Epithelial cell of esophagus (primary cell): ENCODE measurements around the gene FGGY.
A peak's percentile ranks its signal among the peaks of the same experiment; 100 is the strongest.

Source experiments
- DNase-seq: peaks from one replicate; pipeline ENCODE4 v3.0.0; 2010; ENCODE audit warnings: low read depth
- H3K4me3 ChIP-seq: 2 replicates; pipeline ENCODE4 v1.5.1; 2011; ENCODE audit warnings: mild to moderate bottlenecking, low read length, control low read depth
- TF ChIP-seq, protein P1 (sequence below): IDR thresholded peaks from 2 replicates; pipeline ENCODE4 v1.5.1; 2011; ENCODE audit warnings: low read depth, mild to moderate bottlenecking, low read length, control low read depth, inconsistent platforms; ENCODE audit not compliant: insufficient read depth; ENCODE audit errors: missing control alignments

The FGGY gene

DNA sequence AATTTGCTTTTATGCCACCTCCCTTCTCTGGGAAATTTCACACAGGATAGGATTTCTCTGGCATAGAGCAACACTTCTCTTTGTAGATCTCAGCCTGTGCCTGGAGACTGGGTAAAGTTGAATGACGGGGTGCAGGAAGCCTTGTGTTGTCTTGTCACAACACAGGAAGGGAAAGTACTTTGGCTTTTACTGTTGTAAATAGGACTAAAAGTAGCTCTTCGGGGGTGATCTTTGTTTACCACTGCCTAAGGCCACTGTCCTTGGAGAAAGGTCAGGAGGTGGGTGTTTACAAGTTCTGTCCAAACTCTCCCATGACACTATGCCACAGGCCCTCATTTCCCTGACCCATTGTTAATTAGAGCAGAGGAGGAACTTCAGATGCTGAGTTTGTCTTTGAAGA, 139.7 kb downstream of the FGGY start:
- TF ChIP-seq, protein P1, sequence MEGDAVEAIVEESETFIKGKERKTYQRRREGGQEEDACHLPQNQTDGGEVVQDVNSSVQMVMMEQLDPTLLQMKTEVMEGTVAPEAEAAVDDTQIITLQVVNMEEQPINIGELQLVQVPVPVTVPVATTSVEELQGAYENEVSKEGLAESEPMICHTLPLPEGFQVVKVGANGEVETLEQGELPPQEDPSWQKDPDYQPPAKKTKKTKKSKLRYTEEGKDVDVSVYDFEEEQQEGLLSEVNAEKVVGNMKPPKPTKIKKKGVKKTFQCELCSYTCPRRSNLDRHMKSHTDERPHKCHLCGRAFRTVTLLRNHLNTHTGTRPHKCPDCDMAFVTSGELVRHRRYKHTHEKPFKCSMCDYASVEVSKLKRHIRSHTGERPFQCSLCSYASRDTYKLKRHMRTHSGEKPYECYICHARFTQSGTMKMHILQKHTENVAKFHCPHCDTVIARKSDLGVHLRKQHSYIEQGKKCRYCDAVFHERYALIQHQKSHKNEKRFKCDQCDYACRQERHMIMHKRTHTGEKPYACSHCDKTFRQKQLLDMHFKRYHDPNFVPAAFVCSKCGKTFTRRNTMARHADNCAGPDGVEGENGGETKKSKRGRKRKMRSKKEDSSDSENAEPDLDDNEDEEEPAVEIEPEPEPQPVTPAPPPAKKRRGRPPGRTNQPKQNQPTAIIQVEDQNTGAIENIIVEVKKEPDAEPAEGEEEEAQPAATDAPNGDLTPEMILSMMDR = no peak
- no peak for DNase-seq
- H3K4me3 ChIP-seq = no peak overlapping the region

DNA sequence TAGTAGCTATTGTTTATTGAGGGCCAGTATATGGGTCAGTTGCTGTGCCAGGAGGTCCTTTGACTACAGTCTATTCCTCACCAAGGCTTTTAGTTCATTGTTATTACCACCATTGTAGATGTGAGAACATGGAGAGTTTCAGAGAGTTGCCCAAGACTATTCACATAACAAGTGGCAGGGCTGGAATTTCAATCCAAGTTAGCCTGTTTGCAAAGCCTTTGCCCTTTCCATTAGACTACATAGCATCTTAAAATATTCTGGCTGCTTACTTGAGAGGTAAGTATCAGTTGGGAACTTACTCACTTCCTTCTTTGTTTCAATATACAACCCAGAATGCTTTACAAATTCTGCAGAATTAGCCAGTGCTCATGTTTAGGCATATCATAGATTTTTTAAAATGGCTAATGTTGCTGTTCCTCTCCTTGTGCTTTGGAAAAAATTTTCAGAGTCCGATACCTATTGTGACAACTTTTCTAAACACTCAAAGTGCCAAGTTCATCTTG, 141.2 kb downstream of the FGGY start:
- TF ChIP-seq, protein P1 = no peak
- no peak for DNase-seq
- H3K4me3 ChIP-seq = no peak overlapping the region

DNA sequence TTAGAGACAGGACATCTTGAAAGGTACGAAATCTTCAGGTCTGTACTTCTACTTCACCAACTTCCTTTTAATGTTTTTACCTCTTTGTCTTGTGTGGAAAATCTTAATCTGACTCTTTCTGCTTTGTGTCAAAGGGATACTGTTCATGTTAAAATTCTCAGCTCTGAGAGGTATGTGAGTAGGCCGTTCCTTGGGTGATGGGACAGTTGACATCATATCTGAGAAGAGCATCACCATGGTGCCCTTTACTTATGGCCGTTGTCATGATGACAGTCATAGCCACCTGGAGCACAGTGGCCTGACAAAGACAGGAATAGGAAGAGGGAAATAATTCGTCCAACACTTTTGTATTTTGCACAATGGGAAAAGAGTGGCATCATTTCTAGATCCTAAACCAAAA, 145.6 kb downstream of the FGGY start:
- TF ChIP-seq, protein P1 = no peak
- DNase-seq = no peak
- no peak overlapping the region for H3K4me3 ChIP-seq

DNA sequence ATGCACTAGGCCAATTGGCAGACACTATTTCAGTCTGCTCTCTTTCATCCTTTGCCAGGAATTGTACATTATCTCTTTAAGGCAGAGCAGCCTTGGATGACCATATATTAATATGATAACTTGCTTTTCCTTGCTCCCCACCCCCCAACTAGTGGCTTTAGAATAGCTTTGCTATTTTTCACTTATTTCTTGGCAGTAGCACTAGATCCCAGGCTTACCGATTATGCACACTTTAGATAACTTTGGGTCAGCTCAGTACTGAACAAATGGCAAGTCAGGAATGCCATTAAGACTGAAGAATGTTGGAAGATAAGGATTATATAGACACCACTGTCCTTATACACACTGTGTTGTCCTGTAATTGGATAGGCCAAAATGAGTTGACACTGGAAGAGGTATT, 146.4 kb downstream of the FGGY start:
- no peak overlapping the region for H3K4me3 ChIP-seq
- no peak for DNase-seq
- TF ChIP-seq, protein P1 = no peak

DNA sequence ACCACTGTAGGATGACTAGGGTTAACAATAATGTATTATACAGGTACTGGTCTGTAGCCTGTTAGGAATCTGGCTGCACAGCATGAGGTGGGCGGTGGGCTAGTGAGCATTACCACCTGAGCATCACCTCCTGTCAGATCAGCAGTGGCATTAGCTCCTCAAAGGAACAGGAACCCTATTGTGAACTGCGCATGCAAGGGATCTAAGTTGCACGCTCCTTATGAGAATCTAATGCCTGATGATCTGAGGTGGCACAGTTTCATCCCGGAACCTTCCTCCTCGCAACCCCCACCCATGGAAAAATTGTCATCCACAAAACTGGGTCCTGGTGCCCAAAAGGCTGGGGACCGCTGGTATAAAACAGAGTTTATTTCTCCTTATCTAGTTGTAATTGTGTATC, 147.6 kb downstream of the FGGY start:
- TF ChIP-seq, protein P1 = no peak
- no peak for DNase-seq

DNA sequence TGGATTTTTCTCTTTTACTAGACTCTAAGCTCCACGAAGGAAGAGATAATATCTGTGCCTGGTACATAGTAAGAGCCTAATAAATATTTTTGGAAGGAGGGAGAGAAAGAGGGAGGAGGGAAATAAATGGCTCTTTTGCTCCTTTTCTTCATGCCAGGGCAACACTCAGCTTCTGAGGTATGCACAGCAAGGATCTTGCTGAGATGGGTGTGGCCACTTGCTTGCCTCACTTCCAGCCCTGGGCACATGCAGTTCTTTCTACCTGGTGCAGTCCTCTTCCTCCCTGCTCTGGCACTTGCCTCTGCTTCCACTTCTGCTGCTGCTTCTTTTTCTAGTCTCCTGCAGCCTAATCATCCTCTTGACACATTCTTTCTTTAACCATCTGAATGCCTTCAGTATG, 148.1 kb downstream of the FGGY start:
- TF ChIP-seq, protein P1 = no peak
- peak; percentile 82 for DNase-seq
- no peak overlapping the region for H3K4me3 ChIP-seq

More for the DNA sequence above, 147.6 kb downstream of the FGGY start:
- no peak overlapping the region for H3K4me3 ChIP-seq

DNA sequence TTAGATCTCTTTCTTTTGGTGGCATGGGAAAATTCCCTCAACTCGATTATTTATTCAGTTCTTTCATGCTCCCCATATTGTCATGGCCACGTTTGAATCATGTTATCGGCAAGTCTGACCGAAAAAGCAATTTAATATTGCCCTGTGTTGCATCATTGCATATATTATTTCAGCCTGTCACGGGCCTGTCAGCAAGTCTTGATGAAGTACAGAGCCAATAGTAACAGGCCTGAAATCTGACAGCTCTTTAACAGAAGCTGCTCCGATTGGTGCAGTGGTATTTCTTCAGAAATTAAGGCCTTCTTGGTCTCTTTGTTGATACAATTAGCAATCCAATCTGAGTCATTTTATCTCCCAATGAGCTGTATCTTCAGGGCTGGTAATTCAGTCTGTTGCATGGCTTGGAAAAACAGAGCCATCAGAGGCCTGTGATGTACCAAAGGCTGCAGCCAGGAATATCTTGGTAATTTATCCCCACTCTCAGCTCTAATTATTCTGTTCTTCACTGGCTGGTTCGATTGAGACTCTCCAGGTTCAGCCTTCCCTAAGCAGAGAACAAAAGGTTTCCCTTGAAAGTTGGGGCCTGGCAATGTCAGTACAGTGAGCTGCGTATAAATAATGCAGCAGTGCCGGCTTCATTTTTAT, 149.5 kb downstream of the FGGY start:
- TF ChIP-seq, protein P1 = no peak
- no peak overlapping the region for H3K4me3 ChIP-seq
- peak; percentile 73 for DNase-seq
